Right ventricle myocardium superior (tissue), 1 donor: ENCODE results near the gene PHACTR3. TPM values are rescaled to one million over a fixed set of nuclear protein-coding genes. Genes with fewer than 3 reads are reported as not detected.
"Not testable (repeated sequence)": the region's sequence is repeated elsewhere in the genome, so short reads cannot be mapped to it uniquely, and the experiment has no call there.

Source experiments
- ATAC-seq: fragments of 200-7000 bp; cut with Tn5 transposase; one replicate; pipeline ENCODE4 v1.9.1; 2020; ENCODE audit warnings: mild to moderate bottlenecking; ENCODE audit not compliant: poor library complexity
- DNase-seq: peaks from one replicate; pipeline ENCODE4 v3.0.0-alpha.2; 2020
- intact Hi-C: fragments of 100-400 bp; cut with DNase I; formaldehyde crosslinking; loops from one replicate; pipeline ENCODE4 v1.11.2; 2022
- long read RNA-seq: library from polyadenylated mRNA; unstranded; transcript quantifications from one replicate; pipeline ENCODE4 v2.0.0, GENCODE V29; 2021
- total RNA-seq: library from RNA; stranded (reverse); fragmentation: NEBNext Ultra II Directional; extraction: Animal tissue kit (Norgen Biotek cat#: 25700); gene quantifications from one replicate; pipeline ENCODE4 v1.2.1, GENCODE V29; 2021
- donor health status: DM: no; HTN: yes; CAD: no; lungs with severe emphysema.

The PHACTR3 gene
- total RNA-seq: 10.0 TPM
- long read RNA-seq, transcript PHACTR3-202 (13 exons, 2,252 nt): major isoform, 16 of 74 reads
- long read RNA-seq, partial matches to known transcripts: 6 of 74 reads
- long read RNA-seq, other reads (novel, unspliced or antisense): 51 of 74 reads

DNA sequence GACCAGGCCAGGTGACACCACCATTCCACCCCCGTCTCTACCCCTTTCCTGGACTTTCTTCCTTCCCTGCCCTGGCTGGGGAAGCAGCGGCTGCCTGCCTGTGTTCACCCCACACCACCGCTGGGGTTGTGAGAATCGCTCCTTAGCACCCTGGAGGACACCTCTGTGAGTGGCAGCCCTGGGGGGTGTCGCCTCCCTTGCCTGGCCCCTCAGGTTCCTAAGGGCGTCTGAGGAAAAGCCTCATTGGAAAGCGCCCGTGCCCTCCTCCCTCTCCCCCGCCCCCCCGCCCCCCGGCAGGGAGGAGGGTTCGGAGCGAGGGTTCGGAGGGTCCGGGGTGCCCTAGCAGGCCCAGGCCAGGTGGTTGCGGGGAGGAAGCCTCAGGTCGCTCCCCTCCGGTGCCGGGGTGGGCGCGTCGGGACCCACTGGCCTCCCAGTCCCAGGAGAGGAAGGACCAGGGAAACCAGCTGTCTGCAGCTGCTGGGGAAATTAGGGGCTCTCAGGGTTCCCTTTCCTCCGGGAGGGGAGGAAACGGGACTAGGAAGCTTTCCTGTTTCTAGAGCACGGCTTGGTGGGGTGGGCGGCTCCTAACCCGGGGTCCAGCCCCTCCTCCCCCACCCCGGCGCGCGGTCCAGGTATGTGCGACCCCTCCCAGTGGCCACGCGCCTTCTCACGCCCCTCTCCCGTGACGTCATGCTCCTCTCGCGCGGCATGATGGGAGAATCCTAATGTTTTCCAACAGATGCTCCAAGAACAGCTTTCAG lies at the start of gene PHACTR3:
PHACTR3 (plus strand) TSS at position 760 of the 761 bp plus-strand sequence. CDS start 475 bp downstream, outside the sequence.
- intact Hi-C loops: no loop called here
- no peak for DNase-seq
- no peak for ATAC-seq

DNA sequence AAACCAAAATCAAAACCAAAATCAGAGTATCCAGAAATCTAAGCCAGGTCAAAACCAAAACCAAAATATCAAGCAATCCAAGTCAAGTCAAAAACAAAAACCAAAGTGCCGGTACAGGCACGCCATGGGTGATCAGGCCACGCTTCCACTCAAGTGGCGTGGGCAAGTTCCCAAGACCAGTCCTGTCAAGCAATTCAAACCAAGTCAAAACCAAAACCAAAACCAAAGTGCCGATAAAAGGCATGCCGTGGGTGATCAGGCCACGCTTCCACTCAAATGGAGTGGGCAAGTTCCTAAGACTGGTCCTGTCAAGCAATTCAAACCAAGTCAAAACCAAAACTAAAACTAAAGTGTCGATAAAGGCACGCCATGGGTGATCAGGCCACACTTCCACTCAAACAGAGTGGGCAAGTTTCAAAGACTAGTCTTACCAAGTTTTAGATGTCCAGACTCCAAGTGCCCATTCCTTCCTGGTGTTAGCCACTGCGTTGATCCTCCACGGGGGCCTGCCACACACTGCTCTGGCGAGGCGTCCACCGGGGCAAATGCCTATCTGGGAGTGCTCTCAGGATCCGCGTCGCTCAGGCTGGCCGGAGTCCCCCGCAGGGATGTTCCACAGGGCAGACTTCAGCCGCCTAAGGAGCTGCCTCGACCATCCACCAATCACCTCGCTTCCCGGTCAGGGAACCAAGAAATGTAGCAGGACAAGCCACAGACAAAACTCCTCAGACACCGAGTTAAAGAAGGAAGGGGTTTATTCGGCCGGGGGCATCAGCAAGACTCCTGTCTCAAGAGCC lies 46.4 kb upstream of the PHACTR3 start:
- DNase-seq, ATAC-seq, intact Hi-C loops: not testable (repeated sequence)

DNA sequence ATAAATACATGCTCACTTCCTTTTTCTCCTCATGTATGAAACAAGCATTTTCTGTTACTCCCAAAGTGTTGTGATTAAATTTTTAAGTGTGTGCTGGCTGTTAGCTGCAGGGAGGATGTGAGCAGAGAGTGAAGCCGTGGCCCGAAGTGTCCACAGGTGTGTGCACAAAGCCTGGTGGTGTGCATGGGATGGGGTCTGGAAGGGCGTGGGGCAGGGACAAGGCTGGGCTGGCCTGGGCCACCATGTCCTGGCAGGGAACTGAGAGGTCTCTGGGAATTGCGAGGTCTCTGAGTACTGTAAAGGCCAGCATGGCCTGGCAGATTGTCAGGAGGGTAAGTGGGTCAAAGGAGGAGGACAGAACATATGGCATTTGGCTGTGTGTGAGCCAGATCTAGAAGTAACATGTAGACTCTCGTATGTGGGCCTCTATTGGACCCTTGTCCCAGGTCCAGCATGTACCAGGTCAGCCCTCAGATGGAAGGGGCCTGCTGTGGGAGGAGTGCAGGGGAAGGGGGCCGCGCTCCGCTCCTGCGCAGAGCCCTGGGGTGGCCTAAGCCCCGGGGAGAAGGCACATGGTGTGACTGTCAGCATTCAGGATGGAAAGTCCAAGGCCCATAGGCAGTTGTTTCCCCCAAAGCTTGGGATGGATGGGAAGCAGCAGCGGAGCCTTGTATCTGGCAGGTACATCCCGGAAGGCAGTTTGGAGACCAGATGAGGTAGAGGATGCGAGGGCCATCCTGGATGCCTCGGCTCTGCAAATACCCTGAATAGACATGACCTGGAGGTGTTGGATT lies 45.1 kb upstream of the PHACTR3 start:
- intact Hi-C loops: no loop called here
- ATAC-seq (no peak), DNase-seq (no peak)

DNA sequence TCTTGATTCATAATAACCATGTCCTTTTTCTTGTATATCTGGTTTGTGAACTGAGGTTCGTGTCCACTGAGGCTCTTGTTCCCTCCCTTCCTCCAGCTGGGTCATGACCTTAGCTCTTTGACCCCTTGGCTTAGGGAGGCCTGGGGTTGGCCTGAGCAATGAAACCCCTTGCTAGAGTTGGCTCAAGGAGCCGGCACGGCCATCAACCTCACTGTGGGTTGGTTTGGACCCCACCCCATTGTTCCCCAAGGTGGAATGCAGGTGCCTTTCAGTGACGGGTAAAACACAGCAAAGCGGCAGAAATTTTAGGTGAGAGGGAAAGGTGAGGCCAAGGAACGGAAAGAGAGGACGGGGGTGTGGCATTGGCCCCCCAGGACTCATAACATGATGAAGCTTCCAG lies 44.5 kb upstream of the PHACTR3 start:
- DNase-seq (no peak), ATAC-seq (peak; percentile 18)
- intact Hi-C loops: no loop called here

DNA sequence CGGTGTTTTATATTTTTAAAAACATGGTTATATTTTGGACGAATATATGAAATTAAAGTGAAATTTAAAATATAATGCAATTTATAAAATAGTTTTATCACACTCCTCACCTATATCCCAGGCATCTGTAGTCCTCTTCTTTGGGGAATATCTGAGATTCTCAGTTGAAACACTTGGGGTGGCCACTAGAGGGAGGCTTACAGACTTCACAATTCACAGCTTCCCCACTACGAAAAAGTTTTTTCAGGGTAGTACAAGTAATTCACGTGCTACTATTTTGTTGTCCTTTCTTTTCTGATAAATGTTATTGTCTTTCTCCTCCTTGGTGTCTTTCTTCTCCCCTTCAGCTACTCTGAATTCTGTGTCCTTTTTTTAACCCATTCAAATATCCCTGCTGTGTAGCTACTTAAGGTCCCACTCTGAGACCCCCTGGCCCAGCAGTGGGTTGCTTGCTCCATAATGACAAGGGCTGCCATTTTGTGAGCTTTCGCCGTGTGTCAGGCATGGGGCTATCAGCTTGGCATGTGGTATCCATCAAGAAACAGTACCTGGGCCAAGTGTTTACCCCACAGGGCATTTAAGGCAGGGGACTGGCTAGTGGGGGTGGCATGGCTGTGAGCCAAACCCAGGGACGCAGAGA lies 43.6 kb upstream of the PHACTR3 start:
- intact Hi-C loops: no loop called here
- DNase-seq: no peak
- peak; percentile 68 for ATAC-seq

DNA sequence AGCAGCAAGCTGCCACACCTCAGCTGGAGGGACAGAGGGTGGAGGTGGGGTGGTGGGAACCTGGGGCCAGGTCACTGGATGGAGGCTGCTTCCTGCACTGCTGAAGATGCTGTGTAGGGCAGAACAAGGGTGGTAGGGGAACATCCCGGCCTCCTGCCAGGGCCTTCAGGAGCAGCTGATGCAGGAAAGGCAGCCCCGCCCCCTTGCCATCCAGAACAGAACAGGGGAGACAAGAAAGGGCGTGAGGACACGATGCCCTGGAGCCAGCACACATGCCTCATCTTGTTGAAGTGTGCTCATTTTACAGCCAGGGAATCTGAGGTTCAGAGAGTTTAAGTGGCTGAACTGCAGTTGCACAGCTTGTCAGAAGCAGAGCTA lies 43.1 kb upstream of the PHACTR3 start:
- DNase-seq (no peak), ATAC-seq (no peak)
- intact Hi-C loops: no loop called here

DNA sequence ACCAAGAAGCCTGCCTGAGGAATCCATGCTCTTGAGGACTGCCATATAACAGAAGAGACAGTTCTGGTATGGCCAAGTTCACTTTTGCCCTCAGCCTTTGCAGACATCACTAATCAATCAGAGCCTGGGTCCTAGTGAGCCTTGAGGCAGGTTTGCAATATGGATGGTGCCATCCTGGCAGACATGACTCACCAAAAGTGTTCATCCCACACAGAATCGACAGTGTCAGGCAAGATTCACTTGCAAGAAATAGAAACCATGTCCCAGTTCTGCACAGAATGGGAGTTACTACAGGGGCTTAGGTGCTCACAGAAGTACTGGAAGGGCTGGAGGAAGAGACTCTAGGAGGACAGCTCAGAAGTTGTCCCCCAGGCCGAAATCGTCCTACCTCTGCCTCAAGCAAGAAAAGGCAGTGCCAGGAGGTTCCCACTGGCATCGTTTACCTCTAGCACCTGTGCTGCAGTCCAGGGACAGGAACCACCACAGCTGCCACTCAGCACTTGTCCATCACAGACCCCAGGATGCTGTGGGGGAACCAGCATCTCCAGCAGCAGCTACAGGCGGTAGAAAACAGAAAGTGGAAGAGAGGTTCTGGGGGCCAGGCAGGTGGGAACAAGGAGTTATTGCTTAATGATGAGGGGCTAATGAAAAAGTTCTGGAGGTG lies 42.6 kb upstream of the PHACTR3 start:
- ATAC-seq (no peak), DNase-seq (no peak)

DNA sequence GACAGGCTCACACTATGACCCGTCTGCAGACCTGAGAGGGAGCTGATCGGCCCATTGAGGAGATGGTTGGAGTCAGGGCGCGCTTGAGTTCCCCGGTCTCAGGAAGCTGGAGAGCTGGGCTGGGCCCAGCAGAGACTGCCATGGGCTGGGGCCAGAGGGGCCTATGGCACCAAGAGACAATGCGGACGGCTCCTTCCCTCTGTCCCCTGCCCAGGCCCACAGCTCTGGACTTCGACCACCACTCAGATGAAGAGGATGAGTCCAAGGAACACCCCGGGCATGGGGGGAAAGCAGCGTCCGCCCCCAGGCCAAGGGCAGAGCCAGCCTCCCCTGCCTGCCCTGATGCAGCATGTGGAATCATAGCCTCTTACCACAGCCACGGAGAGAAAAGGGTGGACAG lies 40.2 kb upstream of the PHACTR3 start:
- no peak for ATAC-seq

More for the DNA sequence above, 42.6 kb upstream of the PHACTR3 start:
- intact Hi-C loops: no loop called here

DNA sequence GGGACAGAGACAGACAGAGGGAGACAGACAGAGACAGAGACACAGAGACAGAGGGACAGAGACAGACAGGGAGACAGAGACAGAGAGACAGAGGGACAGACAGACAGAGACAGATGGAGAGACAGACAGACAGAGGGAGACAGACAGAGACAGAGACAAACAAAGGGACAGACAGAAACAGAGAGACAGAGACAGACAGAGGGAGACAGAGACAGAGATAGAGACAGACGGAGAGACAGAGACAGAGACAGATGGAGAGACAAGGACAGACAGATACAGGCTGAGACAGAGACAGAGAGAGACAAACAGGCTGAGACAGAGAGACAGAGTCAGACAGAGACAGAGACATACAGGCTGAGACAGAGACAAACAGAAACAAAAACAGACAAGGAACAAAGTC lies 39.4 kb upstream of the PHACTR3 start:
- intact Hi-C loops: no loop called here
- DNase-seq: no peak
- ATAC-seq: no peak

More for the DNA sequence above, 40.2 kb upstream of the PHACTR3 start:
- intact Hi-C loops: no loop called here
- DNase-seq: no peak

DNA sequence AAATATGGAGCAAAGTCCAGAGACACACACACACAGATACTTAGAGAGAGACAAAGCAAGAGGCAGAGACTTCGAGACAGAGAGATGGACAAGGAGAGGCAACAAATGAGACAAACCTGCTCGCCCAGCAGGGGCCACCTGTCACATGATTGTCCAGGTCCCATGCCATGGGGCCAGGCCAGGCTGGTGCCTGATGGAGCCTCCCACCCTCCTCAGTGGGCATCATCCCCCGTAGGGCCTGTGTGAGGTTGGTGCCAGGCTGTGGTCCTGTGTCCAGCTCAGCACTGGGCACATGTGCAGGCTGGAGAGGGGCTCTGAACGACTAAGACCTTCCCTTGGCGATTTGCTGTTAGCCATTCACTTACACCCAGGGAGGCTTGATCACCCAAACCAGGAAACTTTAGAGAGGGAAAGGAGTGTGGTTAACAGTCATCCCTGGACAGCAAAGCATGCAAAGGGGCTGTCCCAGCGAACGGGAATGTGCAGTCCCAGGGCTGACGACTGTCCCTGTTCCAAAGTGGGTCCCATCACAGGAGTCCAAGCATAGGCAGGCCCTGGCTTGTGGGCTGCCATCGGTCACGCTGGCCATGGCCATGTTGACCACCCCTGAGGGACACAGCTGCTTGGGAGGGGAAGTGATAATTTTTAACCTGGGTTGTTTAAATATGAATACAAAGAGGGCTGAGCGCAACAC lies 38.4 kb upstream of the PHACTR3 start:
- DNase-seq (no peak), ATAC-seq (no peak)
- intact Hi-C loops: no loop called here

DNA sequence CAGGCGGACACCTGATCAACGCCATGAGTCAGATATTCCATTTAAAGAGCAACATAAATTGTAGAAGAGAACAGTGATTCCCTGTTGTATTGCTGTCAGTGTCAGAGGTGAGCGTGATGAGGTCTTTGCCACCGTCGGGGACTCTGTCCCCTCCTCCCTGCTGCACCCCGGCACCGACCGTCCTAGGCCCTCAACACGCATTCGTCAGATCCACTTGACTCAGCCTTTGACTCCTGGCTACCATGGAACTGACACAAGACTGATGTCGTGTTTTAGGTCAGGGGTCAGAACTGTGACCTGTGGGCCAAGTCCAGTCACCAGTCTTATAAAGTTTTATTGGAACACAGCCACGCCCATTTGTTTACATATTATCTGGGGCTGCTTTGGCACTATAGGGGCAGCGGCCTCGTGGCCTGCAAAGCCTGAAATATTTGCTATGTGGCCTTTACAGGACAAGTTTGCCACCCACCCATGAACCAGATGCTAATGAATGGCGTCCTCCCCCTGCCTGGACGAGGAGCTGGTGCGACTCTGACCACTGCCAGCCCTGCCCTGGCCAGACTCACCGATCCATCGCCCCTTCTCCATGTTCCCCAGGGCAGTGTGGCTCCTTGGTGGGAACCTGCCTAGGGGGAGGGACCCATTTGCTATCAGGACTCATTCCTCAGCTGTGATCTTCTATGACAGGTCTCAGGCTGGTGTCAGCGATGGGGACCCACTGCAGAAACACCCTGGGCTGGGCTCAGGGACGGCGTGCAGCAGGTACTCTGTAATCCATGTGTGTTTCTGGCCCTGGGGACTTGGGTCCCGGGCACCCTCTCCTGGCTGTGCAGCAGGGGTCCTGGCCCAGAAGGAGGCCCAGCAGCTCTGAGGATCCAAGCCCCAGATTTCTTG lies 37.5 kb upstream of the PHACTR3 start:
- no peak for ATAC-seq
- intact Hi-C loops: no loop called here
- DNase-seq: no peak

DNA sequence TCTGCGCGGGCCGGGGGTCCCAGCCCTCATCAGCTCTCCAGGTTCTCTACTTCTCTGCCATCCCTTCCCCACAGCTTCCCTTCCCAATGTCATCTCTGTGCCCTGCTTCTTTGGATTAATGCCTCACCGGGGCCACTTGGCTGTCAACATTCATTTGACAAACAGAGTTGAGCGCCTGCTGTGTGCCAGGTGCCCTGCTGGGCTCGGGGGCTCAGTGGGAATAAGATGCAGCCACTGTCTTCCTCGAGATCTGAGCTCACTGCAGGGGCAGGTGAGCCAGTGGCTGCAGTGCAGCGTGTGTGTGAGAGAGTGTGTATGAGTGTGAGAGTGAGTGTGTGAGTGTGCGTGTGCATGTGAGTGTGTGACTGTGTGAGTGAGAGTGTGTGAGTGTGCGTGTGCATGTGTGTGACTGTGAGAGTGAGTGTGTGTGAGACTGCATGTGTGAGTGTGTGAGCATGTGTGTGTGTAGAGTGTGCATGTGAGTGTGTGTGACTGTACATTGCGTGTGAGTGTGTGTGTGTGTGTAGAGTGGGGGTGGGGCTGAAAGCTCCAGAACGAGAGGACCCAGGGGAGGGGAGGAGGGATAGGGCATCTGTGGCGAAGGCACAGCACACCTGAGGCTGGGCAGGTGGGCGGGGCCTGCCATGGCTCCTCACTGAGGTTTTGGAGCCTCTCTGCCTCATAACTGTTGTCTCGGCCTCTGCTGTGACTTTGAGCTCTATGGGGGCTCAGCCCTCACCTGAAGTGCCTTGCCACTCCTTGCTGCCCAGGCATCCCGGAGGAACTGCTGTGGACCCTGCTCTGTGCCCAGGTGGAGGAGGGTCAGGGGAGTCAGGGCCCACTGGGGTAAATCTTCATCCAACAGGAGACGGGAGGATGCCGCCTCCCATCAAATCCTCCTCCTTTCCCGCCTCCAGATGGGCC lies 36.5 kb upstream of the PHACTR3 start:
- DNase-seq: no peak
- no peak for ATAC-seq
- intact Hi-C loops: no loop called here

DNA sequence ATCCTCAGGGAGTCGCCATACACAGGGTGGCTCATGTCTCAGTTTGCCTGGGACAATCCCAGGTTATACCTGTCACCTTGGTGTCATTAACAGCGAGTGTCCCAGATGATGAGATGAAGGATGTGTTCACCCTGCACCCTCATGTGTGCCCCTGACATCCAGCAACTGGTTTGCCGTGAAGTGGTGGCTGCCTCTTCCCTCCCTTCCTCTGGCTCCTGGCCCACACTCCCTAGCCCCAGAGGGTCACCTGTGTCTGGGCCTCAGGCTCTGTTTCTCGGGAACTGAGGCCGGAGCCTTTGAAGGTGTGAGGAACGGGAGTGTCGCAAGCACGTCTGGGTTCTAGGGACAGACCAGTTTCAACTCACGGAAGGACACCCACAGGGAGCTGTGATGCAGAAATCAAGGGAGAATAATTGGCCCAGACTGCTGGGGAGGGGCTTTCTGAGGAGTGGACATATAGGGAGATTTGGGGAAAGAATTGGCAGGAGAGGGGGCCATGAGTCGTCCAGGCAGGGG lies 35.8 kb upstream of the PHACTR3 start:
- no peak for ATAC-seq
- intact Hi-C loops: no loop called here
- DNase-seq: no peak

DNA sequence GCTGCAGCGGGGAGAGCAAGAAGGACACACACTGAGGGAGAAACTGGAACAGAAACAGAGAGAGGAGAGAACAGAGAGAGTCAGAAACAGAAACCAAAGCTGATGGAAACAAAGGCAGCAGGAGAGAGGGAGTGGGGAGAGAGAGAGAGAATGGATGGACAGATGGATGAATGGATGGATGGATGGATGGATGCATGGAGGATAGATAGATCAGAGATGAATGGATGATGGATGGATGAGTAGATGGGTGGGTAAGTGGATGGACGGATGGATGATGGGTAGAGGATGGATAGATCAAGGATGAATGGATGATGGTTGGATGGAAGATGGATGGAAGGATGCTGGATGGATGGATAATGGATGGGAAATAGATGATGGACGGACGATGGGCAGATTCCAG lies 35.0 kb upstream of the PHACTR3 start:
- no peak for ATAC-seq

DNA sequence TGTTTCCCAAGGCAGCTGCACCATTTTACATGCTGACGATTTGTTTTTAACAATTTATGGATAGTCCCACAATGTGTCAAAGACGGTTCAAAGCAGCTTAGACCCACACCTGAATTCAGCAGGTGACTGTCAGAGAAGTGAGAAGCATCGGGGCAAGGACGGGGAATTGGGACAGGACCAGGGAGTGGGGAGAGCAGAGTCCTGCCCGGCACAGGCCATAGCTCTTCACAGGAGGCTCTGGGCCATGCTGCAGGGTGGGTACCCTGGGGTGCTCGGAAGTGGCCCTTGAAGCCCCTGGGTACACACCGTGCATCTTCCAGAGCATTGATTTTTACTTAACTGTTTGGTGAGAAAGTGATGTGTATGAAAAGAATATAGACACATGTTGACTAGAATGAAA lies 33.2 kb upstream of the PHACTR3 start:
- no peak for ATAC-seq
- intact Hi-C loops: loop anchor here (2.0 kb wide), 1 partner anchor 180 kb away; no protein-coding TSS in a partner anchor
- DNase-seq: no peak

More for the DNA sequence above, 35.0 kb upstream of the PHACTR3 start:
- intact Hi-C loops: no loop called here
- DNase-seq: no peak
